NCI-H2081 treated with DMSO at 0.1 percent for 48 hours (cell line): ENCODE results near the gene MLLT1.

Experiments
- DNase-seq: peaks from one replicate; lab custom pipeline; 2025; lab: John Stamatoyannopoulos, UW

MLLT1 gene

GRCh38 chr19:6221878-6222746 is 57.7 kb downstream of the MLLT1 start:
- no peak for DNase-seq

- no peak for DNase-seq
These were observed 58.4 kb downstream of the MLLT1 start for GRCh38 chr19:6221220-6221877.

DNA sequence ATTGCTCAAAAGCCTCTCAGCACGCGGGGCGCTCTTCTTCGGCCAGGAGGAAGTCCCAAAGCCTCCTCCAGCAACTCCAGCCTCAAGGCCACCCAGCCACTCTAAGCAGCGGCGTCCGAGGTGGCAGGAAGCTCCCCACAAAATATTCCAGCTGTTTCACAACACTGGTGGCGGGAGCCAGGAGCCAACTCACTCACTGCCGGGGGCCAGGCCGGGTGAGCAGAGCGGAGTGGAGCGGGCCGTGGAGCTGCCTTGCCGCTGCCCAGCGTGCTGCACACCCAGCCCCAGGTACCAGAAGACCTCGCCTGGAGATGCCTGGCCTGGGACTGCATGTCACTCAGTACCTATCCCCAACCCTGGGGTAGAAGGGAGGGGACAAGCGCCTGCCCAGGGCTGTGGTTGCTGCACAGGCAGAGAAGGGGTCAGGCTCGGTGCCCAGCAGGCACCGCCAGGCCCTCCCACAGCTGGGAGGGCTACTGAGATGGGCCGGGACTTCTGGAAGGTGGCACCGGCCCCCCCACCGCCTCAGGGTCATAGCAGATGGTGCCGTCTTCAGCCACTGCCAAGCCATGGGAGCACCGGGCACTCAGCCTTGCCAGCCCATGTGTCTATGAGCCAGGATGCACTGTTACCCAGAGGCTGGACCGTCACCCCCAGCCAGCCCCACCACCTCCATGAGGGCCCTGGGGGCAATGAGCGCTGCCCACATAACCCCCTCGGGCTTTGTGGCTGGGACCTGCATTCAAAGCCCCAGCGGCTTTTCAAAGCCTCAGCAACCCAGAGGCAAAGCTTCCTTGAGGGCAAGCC is 59.2 kb downstream of the MLLT1 start:
- DNase-seq, result no peak

DNA sequence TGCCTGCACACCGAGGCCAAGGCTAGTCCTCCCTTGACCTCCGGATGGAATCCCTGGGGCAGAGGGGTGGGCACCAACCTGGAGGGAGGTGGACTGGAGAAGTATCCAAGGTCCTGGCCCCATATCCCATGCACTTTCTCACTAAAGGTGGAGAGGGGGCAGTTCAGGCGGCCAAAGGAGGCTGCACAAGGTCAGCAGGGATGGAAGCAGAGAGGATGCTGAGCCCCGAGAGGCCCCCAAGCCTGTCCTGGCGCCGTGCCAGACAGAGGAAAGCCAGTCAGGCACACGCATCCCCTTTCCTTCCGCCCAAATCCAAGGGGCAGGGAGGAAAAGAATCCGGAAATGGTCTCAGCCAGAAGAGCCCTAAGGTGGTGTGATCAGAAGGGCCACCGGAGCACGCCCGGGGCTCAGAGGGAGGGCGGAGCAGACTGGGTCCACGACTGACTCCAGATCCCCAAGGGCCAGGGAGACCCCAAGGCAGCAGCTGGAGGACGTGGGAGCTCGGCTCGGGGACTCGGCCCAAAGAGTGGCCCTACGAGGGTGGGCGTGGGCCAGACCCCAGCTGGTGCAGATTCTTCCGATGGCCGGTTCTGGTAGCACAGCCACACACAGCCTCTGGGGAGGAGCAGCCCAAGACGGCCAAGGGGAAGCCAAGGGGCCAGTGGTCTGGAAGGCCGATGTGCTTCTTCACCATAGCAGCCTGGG is 60.0 kb downstream of the MLLT1 start:
- DNase-seq, result no peak

DNA sequence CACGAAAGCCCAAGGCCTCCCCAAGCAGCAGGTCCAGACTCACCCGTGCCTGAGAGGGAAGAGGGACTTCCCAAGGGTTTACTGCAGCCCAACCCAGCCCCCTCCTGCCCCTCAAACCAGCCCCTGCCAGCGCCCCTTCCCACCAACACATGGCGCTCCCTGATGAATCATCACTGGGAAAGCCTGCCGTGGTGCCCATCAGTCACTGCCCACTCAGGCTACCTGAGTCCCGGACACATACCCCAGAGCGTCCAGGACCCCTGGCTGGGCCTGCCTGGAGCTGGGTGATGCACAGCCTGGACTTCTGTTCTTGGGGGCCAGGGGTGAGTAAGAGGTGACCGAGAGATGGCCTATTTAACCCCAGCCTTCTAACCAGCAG is 60.6 kb downstream of the MLLT1 start:
- no peak for DNase-seq

GRCh38 chr19:6218491-6219146 is 61.2 kb downstream of the MLLT1 start:
- no peak for DNase-seq

DNA sequence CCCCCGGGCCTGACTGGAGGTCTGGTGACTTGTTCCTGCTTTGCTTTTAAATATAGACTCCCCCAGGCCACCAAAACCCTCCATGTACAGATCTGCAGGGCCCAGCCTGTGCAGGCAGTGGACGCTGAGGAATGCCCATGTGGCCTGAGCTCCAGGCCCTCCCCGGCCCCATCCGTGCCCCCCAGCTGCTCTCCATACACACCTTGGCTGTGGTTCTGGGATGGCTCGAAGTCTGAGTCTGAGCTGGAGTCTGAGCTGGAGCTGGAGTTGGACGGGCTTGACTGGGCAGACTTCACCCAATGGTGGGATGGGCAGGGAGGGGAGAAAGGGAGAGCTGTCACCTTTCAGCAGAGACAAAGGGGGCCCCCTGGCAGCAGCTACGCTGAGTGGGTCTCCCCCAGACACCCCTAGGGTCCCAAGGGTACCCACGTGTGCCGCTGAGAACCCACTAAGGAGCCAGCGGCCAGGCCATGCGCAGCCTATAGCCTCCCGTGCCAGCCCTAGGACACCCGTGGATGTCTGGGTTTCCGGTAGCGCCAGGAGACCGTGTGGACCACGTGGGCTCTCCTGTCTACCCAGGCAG is 61.9 kb downstream of the MLLT1 start:
- DNase-seq, result no peak

GRCh38 chr19:6216996-6217751 is 62.6 kb downstream of the MLLT1 start:
- DNase-seq, result no peak

DNA sequence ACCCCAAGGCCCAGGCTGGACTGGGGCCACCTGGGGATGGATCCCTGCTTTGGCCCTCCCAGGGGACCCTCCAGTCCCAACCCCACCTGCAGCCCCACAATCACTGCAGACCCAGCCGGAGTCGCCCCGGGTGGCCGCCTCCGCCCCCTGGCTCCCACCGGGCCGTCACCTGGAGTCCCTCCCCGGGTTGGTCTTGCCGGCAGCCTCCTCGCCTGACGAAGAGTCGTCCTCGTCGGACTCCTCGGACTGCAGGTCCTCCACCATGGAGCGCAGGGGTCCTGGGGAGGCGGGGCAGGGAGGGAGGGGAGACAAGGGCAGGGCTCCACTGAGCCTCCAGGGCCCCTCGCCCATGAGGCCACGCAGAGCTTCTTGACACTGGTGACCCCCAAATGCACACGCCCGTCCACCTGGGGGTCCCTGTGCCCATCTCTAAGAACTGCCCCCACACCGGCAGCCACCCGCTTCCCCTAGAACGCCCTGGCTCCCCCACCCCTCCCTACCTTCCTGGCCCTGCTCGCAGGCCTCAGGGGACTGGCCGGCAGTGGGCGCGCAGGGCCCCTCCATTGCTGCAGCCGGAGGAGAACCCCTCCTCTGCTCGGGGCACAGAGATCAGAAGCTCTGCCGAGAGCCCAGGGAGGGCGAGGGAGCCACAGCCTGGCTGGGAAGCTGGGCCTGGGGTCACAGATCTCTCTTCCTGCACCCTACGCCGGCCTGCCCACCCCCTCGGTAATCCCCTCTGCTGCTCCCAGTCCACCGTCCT is 63.4 kb downstream of the MLLT1 start:
- no peak for DNase-seq

- no peak for DNase-seq
These were observed 64.0 kb downstream of the MLLT1 start for GRCh38 chr19:6215701-6216235.

DNA sequence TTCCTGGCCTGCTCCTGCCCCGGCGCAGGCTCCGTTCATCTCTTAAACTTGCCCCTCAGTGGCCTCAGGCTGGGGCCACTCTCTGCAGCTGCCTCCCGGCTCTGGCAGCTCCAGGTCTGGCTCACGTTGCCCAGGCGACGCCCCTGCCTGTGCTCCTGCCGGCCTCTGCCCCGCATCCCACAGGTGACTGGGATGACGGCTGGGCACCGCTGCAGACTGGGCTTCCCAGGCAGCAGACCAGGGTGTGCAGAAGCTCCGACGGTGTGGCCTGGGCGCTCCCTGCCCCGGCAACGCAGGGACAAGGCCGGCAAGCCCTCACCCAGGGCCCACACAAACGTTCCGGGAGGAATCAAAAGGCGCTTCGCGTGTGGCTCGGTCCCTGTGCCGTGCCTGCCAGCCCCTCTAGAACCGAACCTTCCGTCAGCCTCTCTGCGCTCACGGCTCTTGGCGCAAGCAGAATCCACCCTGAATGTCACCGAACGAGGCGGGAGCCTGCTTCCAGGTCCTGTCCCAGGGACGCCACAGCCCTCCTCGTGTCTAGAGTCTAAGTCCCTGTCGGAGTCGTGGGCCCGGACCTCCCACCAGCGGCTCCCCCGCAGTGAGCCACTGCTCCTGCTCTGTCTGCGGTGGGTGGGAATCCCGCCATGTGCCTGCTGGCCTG is 64.8 kb downstream of the MLLT1 start:
- no peak for DNase-seq

GRCh38 chr19:6213696-6214641 is 65.8 kb downstream of the MLLT1 start:
- no peak for DNase-seq

GRCh38 chr19:6213266-6213595 is 66.5 kb downstream of the MLLT1 start:
- DNase-seq, result no peak

GRCh38 chr19:6212403-6213265 is 67.1 kb downstream of the MLLT1 start:
- DNase-seq, result no peak

DNA sequence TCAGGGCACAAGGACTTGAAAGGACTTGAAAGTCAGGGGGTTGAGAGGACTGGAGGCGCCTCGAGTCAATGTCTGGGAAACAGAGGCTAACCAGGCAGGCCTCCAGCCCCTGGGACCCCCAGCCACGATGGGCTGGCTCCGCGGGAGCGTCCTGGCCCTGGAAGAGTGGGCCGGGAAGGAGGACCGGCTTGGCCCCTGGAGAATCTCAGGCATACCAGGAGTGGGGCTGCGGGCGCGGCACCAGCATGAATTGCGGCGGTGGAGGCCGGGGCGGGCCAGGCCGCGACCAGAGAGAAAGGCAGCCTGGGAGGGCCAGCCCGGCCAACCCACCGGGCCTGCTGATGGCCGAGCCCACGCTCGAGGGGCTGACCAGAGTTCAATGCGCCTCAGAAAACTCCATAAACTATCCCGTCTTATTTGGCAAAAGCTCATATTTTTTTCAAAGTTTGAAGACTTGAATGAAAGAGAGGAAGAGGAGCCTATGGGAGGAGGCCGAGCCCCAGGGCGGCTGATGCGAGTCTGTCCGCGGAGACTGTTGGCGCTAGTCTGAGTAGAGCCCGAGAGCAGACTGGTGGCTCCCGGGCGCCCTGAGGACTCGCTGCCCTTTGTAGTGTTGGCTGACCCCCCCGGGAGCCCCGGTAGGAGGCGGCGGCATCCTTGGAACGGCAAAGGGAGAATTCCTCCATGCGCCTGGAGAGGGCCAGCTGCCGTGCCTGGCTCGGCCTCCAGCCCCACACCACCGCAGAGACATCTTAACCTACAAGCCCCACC is 68.0 kb downstream of the MLLT1 start:
- no peak for DNase-seq
